OCI-LY7 (cell line): ENCODE results near the gene PLP1.

ENCODE experiments used
- EZH2phosphoT487 ChIP-seq: fragments of 200-600 bp; sonication (generic); IDR thresholded peaks from 2 replicates; pipeline ENCODE4 v1.6.1; 2018; ENCODE audit warnings: low read depth, borderline replicate concordance, mild to moderate bottlenecking, mixed run types, antibody characterized with exemption, low read length, moderate library complexity, mixed read lengths
- TF ChIP-seq, protein P1 (sequence below): fragments of 200-600 bp; sonication (generic); conservative IDR thresholded peaks from 2 replicates; pipeline ENCODE4 v1.5.1; 2014; ENCODE audit warnings: mild to moderate bottlenecking, antibody characterized with exemption, low read length, moderate library complexity, mixed read lengths

DNA sequence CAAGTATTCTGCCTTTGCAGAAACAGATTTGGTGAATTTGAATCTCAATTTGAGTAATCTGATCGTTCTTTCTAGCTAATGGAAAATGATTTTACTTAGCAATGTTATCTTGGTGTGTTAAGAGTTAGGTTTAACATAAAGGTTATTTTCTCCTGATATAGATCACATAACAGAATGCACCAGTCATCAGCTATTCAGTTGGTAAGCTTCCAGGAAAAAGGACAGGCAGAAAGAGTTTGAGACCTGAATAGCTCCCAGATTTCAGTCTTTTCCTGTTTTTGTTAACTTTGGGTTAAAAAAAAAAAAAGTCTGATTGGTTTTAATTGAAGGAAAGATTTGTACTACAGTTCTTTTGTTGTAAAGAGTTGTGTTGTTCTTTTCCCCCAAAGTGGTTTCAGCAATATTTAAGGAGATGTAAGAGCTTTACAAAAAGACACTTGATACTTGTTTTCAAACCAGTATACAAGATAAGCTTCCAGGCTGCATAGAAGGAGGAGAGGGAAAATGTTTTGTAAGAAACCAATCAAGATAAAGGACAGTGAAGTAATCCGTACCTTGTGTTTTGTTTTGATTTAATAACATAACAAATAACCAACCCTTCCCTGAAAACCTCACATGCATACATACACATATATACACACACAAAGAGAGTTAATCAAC lies 15.3 kb downstream of the PLP1 start:
- TF ChIP-seq, protein P1, sequence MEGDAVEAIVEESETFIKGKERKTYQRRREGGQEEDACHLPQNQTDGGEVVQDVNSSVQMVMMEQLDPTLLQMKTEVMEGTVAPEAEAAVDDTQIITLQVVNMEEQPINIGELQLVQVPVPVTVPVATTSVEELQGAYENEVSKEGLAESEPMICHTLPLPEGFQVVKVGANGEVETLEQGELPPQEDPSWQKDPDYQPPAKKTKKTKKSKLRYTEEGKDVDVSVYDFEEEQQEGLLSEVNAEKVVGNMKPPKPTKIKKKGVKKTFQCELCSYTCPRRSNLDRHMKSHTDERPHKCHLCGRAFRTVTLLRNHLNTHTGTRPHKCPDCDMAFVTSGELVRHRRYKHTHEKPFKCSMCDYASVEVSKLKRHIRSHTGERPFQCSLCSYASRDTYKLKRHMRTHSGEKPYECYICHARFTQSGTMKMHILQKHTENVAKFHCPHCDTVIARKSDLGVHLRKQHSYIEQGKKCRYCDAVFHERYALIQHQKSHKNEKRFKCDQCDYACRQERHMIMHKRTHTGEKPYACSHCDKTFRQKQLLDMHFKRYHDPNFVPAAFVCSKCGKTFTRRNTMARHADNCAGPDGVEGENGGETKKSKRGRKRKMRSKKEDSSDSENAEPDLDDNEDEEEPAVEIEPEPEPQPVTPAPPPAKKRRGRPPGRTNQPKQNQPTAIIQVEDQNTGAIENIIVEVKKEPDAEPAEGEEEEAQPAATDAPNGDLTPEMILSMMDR = no peak
- no peak for TF ChIP-seq EZH2phosphoT487
